HepG2 (cell line): ENCODE results near the gene BATF3. TPM values are rescaled to one million over a fixed set of nuclear protein-coding genes. Genes with fewer than 3 reads are reported as not detected.
A peak's percentile ranks its signal among the peaks of the same experiment; 100 is the strongest.

Source experiments
- REXO4 ChIP-seq: sonication (generic); formaldehyde crosslinking; IDR thresholded peaks from 2 replicates; pipeline ENCODE4 v1.8.0; 2022; ENCODE audit warnings: missing genetic modification reagents, mild to moderate bottlenecking, borderline replicate concordance
- ZNF468 ChIP-seq: sonication (generic); formaldehyde crosslinking; IDR thresholded peaks from 2 replicates; pipeline ENCODE4 v1.8.0; 2022; ENCODE audit warnings: mild to moderate bottlenecking, moderate library complexity, missing genetic modification reagents
- polyA plus RNA-seq, 8 experiments: library from polyadenylated mRNA; depleted of rRNA in 3 of 8; stranded (reverse) in 7 of 8; unstranded in 1 of 8; fragments of >200 nt; fragmentation: Illumina TruSeq in 4 of 8; extraction: Trizol in 4 of 8; gene quantifications; 2 replicates each; pipeline versions ENCODE4 v1.2.1 to v1.2.3, GENCODE V29; 2011 to 2016; ENCODE audit warnings: low read depth in 4 of 8, missing spikeins in 1 of 8, mixed read lengths in 1 of 8; ENCODE audit not compliant: insufficient read depth in 1 of 8
- total RNA-seq, 5 experiments: library from RNA; depleted of rRNA; stranded (reverse); fragments of >200 nt; fragmentation: Illumina TruSeq; extraction: Trizol; gene quantifications; 2 replicates each; pipeline ENCODE4 v1.2.3, GENCODE V29; 2016; ENCODE audit warnings: low read depth in 1 of 5
- TF ChIP-seq, protein P1 (sequence below): sonication (generic); formaldehyde crosslinking; conservative IDR thresholded peaks from 2 replicates; pipeline ENCODE4 v1.4.0; 2020; ENCODE audit warnings: missing genetic modification reagents
- TF ChIP-seq, protein P2 (sequence below): IDR thresholded peaks from 2 replicates; pipeline ENCODE4 v1.4.0; 2020; ENCODE audit warnings: mild to moderate bottlenecking, missing genetic modification reagents

BATF3 gene
- total and polyA plus RNA-seq, 2 of the 13 experiments (the other 11 are each of a cell fraction or from before 2014, with no cell fraction given): 0.13 TPM; not detected in 1

DNA sequence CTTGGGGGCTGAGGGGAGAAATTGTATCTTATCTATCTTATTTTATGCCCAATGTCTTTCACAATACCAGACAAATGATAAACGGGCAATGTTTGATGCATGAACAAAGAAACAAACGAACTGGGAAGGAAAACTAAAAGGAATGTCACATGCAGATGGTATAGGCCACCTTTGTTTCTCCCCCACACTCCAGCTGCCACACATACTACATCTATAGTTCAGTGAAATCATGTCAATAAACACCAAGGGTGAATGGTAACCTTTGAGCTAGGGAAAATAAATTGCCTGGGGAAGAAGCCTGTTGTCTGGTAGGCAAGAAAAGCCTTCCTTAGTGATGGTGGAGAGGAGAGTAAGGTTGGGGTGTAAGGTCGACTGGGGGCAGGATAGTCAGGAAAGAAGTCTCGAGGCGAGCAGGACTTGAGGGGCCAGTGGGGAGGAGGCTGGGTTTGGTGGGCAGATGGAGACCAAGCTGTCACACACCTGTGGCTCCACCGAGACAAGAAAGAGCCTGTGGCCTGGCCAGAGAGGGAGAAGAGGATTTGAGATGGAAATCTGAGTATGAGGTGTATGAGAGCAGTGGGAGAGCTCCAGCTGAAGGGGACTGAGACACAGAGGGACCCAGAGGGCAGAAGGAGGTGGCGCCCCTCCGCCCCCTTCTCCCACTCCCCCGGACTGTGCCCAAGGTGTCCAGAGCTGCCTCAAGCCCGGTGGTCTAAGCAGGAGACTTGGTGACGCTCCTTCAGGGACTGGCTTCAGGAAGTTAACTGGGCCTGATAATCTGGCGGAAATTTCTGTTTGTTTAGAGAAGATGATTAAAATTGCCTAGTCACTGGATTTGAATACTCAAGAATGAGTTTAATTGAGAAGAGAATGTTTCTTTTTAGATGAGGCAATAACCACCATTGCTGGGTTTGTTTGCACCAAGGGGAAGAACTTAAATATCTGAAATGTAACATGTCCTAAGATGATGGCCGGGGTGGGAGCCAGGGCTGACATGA, 53.8 kb downstream of the BATF3 start (continued):
- TF ChIP-seq, protein P1, sequence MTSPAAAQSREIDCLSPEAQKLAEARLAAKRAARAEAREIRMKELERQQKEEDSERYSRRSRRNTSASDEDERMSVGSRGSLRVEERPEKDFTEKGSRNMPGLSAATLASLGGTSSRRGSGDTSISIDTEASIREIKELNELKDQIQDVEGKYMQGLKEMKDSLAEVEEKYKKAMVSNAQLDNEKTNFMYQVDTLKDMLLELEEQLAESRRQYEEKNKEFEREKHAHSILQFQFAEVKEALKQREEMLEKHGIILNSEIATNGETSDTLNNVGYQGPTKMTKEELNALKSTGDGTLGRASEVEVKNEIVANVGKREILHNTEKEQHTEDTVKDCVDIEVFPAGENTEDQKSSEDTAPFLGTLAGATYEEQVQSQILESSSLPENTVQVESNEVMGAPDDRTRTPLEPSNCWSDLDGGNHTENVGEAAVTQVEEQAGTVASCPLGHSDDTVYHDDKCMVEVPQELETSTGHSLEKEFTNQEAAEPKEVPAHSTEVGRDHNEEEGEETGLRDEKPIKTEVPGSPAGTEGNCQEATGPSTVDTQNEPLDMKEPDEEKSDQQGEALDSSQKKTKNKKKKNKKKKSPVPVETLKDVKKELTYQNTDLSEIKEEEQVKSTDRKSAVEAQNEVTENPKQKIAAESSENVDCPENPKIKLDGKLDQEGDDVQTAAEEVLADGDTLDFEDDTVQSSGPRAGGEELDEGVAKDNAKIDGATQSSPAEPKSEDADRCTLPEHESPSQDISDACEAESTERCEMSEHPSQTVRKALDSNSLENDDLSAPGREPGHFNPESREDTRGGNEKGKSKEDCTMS: no peak
- TF ChIP-seq, protein P2, sequence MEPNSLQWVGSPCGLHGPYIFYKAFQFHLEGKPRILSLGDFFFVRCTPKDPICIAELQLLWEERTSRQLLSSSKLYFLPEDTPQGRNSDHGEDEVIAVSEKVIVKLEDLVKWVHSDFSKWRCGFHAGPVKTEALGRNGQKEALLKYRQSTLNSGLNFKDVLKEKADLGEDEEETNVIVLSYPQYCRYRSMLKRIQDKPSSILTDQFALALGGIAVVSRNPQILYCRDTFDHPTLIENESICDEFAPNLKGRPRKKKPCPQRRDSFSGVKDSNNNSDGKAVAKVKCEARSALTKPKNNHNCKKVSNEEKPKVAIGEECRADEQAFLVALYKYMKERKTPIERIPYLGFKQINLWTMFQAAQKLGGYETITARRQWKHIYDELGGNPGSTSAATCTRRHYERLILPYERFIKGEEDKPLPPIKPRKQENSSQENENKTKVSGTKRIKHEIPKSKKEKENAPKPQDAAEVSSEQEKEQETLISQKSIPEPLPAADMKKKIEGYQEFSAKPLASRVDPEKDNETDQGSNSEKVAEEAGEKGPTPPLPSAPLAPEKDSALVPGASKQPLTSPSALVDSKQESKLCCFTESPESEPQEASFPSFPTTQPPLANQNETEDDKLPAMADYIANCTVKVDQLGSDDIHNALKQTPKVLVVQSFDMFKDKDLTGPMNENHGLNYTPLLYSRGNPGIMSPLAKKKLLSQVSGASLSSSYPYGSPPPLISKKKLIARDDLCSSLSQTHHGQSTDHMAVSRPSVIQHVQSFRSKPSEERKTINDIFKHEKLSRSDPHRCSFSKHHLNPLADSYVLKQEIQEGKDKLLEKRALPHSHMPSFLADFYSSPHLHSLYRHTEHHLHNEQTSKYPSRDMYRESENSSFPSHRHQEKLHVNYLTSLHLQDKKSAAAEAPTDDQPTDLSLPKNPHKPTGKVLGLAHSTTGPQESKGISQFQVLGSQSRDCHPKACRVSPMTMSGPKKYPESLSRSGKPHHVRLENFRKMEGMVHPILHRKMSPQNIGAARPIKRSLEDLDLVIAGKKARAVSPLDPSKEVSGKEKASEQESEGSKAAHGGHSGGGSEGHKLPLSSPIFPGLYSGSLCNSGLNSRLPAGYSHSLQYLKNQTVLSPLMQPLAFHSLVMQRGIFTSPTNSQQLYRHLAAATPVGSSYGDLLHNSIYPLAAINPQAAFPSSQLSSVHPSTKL (CRISPR knock-in tag): 0 out of 2 replicates have a peak, but pooled peaks have one; percentile 14
- TF ChIP-seq ZNF468 (CRISPR knock-in tag): 0 out of 2 replicates have a peak, but pooled peaks have one; percentile 34
- TF ChIP-seq REXO4 (CRISPR knock-in tag): no peak
